RPMI7951 (cell line): ENCODE data around the gene MBD3L5. TPM values are rescaled to one million over a fixed set of nuclear protein-coding genes. Genes with fewer than 3 reads are reported as not detected.
"Not testable (repeated sequence)": the region's sequence is repeated elsewhere in the genome, so short reads cannot be mapped to it uniquely, and the experiment has no call there.

Source experiments
- DNase-seq: peaks from one replicate; pipeline ENCODE4 v3.0.0-alpha.2; 2012; ENCODE audit warnings: low read depth
- total RNA-seq: library from RNA; depleted of rRNA; stranded (reverse); fragments of >200 nt; shearing (Covaris generic); gene quantifications from 2 replicates; pipeline ENCODE4 v1.2.3, GENCODE V29; 2014; rRNA removed

MBD3L5 gene
- not detected in 2 replicates for total RNA-seq

GRCh38 chr19:7030278-7030677 is at the start of gene MBD3L5:
TSS of gene MBD3L5 (plus strand) at chr19:7030578. CDS start at chr19:7030612, 34 bp downstream.
- not testable (repeated sequence) for DNase-seq

DNA sequence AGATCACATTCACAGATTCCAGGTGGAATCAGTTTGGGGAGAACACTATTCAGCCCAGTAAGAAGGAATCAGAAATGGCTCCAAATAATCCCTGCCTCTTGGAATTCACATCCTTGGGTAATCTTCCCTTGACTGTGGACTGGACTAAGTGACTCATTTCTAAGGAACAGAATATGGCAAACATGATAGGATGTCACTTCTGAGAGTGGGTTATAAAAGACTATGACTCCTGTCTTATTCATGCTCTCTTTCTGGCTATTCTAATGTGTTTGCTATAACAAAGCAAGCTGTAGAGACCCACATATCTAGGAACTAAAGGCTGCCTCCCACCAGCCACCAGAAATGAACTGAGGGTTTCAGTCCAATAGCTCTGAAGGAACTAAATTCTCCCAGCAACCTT is 46.9 kb upstream of the MBD3L5 start:
- DNase-seq: peak; percentile 27

DNA sequence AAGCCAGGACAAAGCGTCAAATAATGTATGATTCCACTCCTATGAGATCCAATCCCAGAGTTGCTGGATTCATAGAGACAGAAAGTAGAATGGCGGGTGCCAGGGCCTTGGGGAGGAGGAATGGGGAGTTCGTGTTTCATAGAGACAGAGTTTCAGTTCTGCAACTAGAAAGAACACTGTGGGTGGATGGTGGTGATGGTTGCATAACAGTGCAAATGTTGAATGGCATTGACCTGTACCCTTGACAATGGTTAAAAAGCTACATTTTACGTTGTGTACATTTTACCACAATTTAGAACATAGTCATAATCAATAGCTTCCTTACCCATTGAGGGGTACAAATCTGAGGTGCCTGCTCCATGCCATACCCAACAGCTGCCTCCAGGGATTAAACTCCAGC is 42.5 kb upstream of the MBD3L5 start:
- DNase-seq: no peak

DNA sequence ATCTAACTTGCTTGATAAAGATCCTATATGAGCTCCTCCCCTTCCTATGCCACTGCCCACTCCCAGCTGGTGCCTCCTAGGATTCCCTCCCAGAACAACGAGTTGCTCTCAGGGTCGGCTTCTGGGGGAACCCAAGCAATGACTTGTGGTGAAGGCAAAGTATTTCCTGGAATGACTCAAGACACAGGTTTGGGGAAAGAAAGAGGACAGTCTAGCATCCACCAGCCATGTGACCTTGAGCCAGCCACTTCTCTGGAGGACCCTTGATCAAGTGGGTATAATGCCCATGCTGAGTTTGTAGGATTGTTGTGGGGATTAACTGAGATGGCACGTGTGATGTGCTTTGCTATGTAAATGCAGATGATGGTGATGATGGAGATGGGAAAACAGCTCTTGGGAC is 42.1 kb upstream of the MBD3L5 start:
- DNase-seq: no peak

DNA sequence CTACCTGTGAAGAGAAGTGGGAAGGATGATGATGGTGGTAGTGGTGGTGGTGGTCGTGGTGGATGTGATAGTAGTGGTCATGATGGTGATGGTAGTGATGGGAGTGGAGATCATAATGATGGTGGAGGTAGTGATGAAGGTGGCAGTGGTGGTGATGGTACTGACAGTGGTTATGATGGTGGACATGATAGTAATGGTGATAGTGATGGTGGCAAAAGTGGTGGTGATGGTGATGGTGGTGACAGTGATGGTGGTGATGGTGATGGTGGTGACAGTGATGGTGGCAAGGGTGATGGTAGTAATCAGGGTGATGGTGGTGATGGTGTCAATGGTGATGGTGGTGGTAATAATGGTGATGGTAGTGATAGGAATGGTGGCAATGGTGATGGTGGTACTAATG is 35.3 kb upstream of the MBD3L5 start:
- DNase-seq: no peak

- no peak for DNase-seq
Observed at GRCh38 chr19:6996810-6997209, 33.6 kb upstream of the MBD3L5 start.

DNA sequence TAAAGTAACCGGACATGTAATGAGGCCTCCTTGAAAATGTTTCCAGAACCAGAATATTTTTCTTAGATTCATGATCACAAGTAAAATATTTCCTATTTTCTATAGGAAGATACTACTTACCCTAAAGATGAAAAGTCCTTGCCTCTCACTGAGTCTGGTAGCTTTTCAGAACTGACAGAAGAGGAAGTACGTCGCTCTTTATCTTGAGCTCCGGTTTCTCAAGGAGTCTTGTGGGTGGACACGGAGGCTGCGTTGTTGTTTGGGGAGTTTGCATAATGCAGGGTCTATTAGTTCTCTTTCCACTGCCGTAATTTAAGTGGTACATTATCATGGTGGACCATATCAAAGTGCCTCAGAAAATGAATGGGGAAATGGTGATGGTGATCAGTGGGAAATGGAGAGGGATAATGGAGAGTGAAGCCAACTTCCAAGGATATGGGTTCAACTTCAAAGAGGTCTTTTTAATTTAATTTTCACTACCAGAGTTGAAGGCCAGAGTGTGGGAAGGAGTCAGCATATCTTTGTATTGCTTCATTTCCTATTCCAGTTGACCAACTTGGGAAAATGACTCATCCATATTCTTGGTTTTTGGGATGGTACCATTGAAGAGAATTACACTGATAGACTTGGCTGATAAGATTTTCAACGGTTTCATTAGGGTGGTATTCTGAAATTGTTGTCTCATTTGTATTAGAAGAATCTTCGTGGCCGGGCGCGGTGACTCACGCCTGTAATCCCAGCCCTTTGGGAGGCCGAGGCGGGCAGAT is 32.5 kb upstream of the MBD3L5 start:
- peak; percentile 94 for DNase-seq

DNA sequence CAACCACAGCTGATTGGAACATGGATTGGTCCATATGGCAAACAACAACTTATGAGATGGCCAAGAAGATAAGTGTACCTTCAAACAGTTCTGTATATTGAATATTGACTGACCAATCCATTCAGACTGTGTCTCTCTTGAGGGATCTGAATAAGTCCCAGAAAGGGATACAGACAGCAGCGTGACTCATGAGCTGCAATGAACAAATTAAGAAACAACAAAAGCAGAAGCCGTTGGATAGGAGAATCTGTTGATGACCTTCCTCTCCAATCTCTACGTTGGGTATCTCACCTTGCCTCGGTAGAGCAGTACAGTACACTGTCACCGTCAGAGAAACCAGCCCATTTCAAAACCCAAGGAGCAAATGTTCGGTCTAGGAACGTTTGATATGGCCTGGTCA is 30.4 kb upstream of the MBD3L5 start:
- no peak for DNase-seq

DNA sequence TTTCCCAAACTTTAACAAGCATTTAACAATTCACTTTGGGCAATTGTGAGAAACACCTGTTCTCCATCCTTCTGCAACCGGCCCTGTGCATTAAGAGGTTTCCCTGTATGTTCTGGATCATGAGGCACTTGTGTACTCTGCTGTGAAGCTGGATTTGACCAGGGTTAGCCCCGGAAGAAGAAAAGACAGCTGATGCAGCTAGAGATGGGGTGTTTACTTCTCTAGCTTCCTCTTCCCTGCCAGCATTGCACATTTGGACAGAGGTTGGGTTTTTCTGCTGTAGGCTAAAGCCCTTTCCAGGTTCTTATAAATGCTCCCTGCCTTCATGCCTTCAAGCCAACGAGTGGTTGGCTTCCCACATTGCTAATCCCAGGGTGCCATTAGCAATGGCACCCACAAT is 30.0 kb upstream of the MBD3L5 start:
- no peak for DNase-seq

GRCh38 chr19:7000816-7001215 is 29.6 kb upstream of the MBD3L5 start:
- no peak for DNase-seq

DNA sequence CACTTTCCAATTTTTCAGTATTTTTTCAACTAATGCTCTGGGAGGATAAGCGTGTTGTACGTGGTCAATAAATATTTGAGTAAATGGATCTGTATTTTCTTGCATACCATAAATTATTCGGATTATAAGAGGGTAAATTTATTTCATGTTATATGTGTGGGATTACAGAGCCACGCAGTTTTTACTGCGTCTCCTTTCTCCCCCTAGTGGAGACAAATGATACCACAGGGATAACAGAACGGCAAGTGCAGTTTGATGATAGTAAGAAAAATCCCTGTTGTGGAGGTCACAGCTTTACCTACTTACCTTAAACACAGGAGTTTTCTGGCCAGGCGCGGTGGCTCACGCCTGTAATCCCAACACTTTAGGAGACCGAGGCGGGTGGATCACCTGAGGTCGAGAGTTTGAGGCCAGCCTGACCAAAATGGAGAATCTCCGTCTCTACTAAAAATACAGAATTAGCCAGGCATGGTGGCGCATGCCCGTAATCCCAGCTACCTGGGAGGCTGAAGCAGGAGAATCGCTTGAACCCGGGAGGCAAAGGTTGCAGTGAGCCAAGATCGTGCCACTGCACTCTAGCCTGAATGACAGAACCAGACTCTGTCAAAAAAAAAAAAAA is 26.0 kb upstream of the MBD3L5 start:
- DNase-seq: peak; percentile 34

- DNase-seq: no peak
Observed at GRCh38 chr19:7006135-7006704, 24.2 kb upstream of the MBD3L5 start.

GRCh38 chr19:7007859-7008258 is 22.5 kb upstream of the MBD3L5 start:
- no peak for DNase-seq

DNA sequence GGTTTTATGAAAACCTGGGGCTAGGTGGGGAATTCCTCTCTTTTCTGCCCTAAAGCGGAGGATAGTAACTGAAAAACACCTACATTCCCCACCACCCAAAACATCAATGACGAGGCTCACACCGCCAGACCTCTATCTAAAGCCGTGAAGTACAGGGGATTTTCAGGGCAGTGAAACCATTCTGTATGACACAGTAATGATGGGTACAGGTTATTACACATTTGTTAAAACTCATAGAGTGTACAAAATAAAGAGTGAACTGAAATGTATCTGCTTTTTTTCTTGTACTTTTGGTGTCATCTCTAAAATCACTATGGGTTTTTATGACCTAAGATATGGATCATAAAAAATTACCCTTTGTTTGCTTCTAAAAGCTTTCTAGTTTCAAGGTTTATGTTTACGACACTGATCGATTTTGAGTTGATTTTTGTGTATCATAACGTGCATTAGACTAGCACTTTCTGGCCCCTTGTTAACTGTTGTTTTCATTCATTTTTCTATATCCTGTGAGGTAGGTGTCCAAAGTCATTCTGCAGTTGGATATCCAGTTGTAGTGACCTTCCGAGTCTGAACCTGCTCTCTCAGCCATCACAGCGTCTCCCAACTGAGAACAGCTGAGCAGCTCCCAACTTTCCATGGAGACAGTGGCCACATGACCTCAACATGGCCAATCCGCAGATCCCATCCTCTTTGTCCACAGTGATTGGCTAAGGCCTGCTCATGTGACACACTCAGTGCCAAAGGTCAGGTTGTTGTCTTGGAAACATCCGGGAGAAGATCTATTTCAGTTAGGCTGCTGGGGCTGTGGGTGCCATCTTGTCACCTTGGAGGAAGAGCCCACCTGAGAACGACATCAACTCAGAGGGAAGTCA is 19.4 kb upstream of the MBD3L5 start:
- DNase-seq: no peak

- peak; percentile 91 for DNase-seq
Observed at GRCh38 chr19:7013678-7014077, 16.7 kb upstream of the MBD3L5 start.

DNA sequence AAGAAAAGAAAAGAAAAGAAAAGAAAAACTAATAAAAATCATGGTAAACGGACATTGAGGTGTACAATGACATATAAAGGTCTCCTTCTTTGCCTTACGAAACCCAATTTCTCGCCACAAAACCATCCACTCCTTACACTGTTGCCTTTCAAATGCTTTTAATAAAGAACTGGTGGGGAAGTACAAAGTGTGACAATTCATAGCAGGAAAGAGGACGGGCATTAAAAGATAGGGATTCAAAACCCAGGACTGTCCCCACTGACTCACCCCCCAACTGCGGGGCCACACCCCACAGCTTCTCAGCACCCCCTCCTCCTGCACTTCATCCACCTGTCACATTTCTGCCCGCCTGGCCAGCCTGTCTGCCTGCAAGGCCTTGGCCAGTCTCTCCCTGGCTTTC is 11.6 kb upstream of the MBD3L5 start:
- DNase-seq: no peak

GRCh38 chr19:7021331-7021730 is 9.0 kb upstream of the MBD3L5 start, which contains the start of gene MBD3L2B:
TSS of gene MBD3L2B (minus strand) at chr19:7021431. CDS start at chr19:7021397, 34 bp downstream.
- not testable (repeated sequence) for DNase-seq

DNA sequence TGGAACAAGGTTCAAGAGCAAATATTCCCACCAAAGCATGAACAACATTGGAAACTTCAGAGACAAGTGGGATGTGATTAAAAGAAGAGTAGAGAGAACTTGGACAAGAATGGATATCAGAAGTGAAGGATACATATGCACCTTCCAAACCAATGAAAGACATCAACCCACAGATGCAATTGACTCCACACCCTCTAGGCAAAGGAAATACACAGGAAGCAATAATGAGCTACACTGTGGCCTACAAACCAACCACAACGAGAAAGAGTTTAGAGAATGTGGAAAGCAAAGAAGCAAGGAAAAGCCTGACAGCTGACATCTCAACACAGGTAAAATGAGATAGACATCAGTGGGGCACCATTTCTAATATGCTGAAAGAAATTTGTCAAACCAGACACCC is 1.6 kb upstream of the MBD3L5 start:
- not testable (repeated sequence) for DNase-seq

GRCh38 chr19:7040079-7040478 is 9.7 kb downstream of the MBD3L5 start, which contains the start of gene MBD3L4:
TSS of gene MBD3L4 (minus strand) at chr19:7040179. CDS start at chr19:7040144, 35 bp downstream.
- not testable (repeated sequence) for DNase-seq

- DNase-seq: not testable (repeated sequence)
Observed at GRCh38 chr19:7041563-7041962, 11.2 kb downstream of the MBD3L5 start.

- DNase-seq: not testable (repeated sequence)
Observed at GRCh38 chr19:7049021-7049420, 18.6 kb downstream of the MBD3L5 start, which contains the start of gene MBD3L2. TSS of gene MBD3L2 (plus strand) at chr19:7049321. CDS start at chr19:7049374, 53 bp downstream.

- not testable (repeated sequence) for DNase-seq
Observed at GRCh38 chr19:7051421-7051820, 21.0 kb downstream of the MBD3L5 start.
